ENCODE measurements around the gene WDR7. TPM values are rescaled to one million over a fixed set of nuclear protein-coding genes. Genes with fewer than 3 reads are reported as not detected.

WDR7 gene
- total and polyA plus RNA-seq, 3 donors from 2014 or later = 19.4 to 63.6 (median 35.9) TPM

DNA sequence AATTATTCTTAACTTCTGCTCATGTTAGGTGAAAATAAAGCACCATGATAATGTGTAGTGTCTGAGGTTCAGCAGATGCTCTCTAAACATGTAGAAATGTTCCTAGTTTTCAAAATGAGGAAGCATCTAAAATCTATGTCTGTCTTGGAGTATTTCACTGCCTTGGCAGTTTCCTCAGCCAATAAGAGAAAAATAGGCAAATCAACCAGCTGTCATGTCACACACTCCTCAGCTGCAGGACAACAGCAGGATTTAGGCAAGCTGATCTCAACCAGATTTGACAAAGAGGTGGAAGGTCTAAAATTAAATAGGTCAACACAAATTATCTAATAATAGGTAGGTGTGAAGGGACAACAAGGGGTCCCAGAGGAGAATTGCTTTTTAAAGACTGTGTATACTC, 331.6 kb downstream of the WDR7 start:
- Histone ChIP-seq H3K27me3 (no peaks in the 10 kb centered on the region), H3K27ac (no peak overlapping the region), H3K4me1 (no peaks in the 10 kb centered on the region), H3K36me3 (ENCODE audit: low read depth, missing control alignments) (no peaks in the 10 kb centered on the region), H3K9me3 (no peaks in the 10 kb centered on the region), H3K4me3 (no peak overlapping the region)
- no peak for DNase-seq
- intact Hi-C loops (cut with DNase I; ENCODE audit: low total_unique reads) = no loop called here
- TF ChIP-seq, protein P1, sequence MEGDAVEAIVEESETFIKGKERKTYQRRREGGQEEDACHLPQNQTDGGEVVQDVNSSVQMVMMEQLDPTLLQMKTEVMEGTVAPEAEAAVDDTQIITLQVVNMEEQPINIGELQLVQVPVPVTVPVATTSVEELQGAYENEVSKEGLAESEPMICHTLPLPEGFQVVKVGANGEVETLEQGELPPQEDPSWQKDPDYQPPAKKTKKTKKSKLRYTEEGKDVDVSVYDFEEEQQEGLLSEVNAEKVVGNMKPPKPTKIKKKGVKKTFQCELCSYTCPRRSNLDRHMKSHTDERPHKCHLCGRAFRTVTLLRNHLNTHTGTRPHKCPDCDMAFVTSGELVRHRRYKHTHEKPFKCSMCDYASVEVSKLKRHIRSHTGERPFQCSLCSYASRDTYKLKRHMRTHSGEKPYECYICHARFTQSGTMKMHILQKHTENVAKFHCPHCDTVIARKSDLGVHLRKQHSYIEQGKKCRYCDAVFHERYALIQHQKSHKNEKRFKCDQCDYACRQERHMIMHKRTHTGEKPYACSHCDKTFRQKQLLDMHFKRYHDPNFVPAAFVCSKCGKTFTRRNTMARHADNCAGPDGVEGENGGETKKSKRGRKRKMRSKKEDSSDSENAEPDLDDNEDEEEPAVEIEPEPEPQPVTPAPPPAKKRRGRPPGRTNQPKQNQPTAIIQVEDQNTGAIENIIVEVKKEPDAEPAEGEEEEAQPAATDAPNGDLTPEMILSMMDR (IDR thresholded peaks at IDR 0.05) = no peak
- no peak for TF ChIP-seq POLR2A (IDR thresholded peaks at IDR 0.05)

DNA sequence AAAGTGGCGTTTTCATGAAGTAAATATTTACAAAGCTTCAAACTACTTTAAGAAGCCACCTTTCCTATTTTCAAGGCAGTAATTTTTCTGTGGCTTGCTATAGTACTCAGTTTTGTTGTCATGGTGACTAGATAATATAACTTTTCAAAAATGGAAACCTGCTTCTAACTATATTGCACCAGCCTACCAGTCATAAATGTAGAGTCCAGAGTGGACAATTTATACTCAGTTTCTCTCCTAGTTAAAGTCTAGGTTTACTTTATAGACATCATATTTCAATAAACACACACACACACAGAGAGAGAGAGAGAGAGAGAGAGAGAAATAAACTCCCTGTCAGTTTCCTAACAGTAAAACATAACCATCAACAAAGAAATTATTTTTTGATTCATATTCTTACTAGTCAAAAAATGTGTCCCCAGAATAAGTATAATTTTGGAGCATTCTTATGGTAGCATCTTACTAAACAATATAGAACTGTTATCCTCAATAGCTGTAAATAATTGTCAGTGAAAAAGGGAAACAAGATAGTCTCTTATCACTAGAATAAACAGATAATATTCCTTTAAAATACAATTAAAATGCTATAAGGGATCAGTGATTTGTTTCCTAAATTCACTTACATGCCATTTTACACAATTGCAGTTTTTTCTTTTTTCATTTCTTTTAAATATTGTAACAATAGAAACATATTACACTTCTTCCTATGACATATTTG, 332.3 kb downstream of the WDR7 start:
- Histone ChIP-seq H3K27ac (no peak overlapping the region), H3K4me1 (no peaks in the 10 kb centered on the region), H3K4me3 (no peak overlapping the region)

DNA sequence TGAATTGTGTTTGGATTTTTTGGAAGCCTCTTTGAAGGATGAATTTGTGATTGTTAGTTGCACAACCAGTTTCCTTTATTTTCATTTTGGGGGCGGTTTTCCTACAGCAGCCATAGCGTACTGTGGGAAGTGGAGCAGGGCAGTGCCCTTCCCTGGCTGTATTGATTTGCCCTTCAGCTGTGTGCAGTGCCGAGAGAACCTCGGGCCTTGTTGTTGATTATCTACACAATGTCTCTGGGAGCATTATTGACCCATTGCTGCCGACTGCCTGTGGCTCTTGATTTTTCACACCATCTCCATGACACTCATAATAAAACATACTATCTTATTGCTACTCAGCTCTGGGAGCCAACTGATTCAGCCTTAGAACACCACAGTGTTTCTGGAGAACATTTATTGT, 333.6 kb downstream of the WDR7 start:
- no peak overlapping the region for H3K27ac ChIP-seq
- intact Hi-C loops (cut with DNase I; ENCODE audit: low total_unique reads) = no loop called here
- 83 to 91% methylated on average over 5 of the region's 5 CpGs for WGBS, 2 donors
- no peaks in the 10 kb centered on the region for H3K27me3 ChIP-seq
- no peak for DNase-seq
- no peaks in the 10 kb centered on the region for H3K36me3 ChIP-seq (ENCODE audit: low read depth, missing control alignments)
- no peaks in the 10 kb centered on the region for H3K9me3 ChIP-seq
- H3K4me1 ChIP-seq = no peaks in the 10 kb centered on the region
- no peak for TF ChIP-seq POLR2A (IDR thresholded peaks at IDR 0.05)
- TF ChIP-seq, protein P1 (IDR thresholded peaks at IDR 0.05) = no peak
- no peak overlapping the region for H3K4me3 ChIP-seq

More for the DNA sequence above, 332.3 kb downstream of the WDR7 start:
- intact Hi-C loops (cut with DNase I; ENCODE audit: low total_unique reads) = no loop called here
- H3K27me3 ChIP-seq = no peaks in the 10 kb centered on the region
- no peak for DNase-seq
- TF ChIP-seq, protein P1 (IDR thresholded peaks at IDR 0.05) = no peak
- TF ChIP-seq POLR2A (IDR thresholded peaks at IDR 0.05) = no peak
- WGBS, 2 donors = 88 to 89% methylated on average over 1 of the region's 1 CpG
- H3K9me3 ChIP-seq = no peaks in the 10 kb centered on the region
- no peaks in the 10 kb centered on the region for H3K36me3 ChIP-seq (ENCODE audit: low read depth, missing control alignments)

DNA sequence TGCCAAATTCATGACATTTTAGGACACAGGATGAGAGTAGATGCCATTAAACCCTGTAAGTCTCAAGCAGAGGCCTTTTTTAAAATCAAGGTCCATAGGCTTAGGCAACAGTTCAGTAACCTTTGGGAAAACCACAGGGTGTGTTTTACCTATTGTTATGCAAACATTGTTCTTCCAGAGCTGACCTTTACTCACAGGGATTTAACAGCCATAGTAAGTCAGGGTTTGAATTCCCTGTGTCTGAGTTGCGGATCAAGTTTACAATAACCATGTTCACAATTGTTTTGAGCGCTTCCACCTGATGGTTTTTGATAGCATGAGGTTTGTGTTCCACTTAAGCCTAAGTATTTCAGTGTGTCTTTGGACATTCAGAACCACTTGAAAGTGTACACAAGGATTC, 335.7 kb downstream of the WDR7 start:
- Histone ChIP-seq H3K9me3 (no peaks in the 10 kb centered on the region), H3K36me3 (ENCODE audit: low read depth, missing control alignments) (no peaks in the 10 kb centered on the region), H3K27ac (no peak overlapping the region), H3K4me3 (no peak overlapping the region), H3K27me3 (no peaks in the 10 kb centered on the region), H3K4me1 (no peaks in the 10 kb centered on the region)
- no peak for DNase-seq
- WGBS, 2 donors = 93 to 94% methylated on average over 2 of the region's 2 CpGs
- intact Hi-C loops (cut with DNase I; ENCODE audit: low total_unique reads) = no loop called here
- TF ChIP-seq, protein P1 (IDR thresholded peaks at IDR 0.05) = no peak
- TF ChIP-seq POLR2A (IDR thresholded peaks at IDR 0.05) = no peak

DNA sequence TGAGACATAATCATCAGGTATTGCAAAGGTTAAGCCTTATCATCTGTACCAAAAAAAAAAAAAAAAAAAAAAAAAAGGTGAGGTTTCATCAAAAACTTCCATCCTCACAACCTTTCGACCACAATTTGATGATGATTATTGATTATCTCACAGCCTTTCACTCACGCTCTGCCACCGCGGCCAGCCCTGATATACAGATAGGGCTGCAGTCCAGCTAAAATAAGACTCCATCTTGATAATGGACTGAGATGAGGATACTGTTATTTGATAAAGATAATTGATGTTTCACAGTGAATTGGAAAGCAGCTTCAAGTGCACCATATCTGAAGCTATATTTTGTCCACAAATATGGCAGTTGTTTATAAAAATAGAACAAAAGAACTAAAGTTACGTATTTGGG, 336.1 kb downstream of the WDR7 start:
- DNase-seq = no peak
- Histone ChIP-seq H3K9me3 (no peaks in the 10 kb centered on the region), H3K36me3 (ENCODE audit: low read depth, missing control alignments) (no peaks in the 10 kb centered on the region), H3K4me3 (no peak overlapping the region), H3K27me3 (no peaks in the 10 kb centered on the region), H3K4me1 (no peaks in the 10 kb centered on the region), H3K27ac (no peak overlapping the region)
- intact Hi-C loops (cut with DNase I; ENCODE audit: low total_unique reads) = no loop called here
- TF ChIP-seq POLR2A (IDR thresholded peaks at IDR 0.05) = no peak
- TF ChIP-seq, protein P1 (IDR thresholded peaks at IDR 0.05) = no peak
- WGBS, 2 donors = 88 to 89% methylated on average over 5 of the region's 5 CpGs

Data from testis (tissue), 3 donors.